GM19372 (cell line): ENCODE measurements around the gene NUP37.

ENCODE experiments used
- ATAC-seq: cut with Tn5 transposase; IDR thresholded peaks from one replicate; pipeline ENCODE4 v1.9.1; 2021; ENCODE audit warnings: mild to moderate bottlenecking, low read depth, moderate library complexity; ENCODE audit not compliant: unreplicated experiment

The NUP37 gene

GRCh38 chr12:102033991-102034745 is 85.7 kb downstream of the NUP37 start:
- ATAC-seq, result no peak

DNA sequence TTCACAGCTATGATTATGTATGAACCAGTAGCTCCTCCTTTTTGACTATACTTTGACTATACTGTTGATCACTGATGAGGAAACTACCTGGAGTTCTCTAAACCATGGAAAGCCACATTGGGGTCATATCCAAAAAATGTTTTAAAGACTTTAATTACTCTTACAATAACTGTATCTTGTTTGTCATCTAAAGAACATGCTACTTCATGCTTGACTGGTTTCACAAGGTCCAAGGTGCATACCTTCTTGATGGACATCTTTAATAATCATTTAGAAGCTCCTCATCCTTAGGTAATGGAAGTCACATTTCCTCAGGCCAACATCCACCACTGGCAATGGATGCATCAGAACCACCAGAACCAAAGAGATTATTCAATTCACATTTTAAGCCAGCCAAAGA is 88.1 kb downstream of the NUP37 start:
- no peak for ATAC-seq

DNA sequence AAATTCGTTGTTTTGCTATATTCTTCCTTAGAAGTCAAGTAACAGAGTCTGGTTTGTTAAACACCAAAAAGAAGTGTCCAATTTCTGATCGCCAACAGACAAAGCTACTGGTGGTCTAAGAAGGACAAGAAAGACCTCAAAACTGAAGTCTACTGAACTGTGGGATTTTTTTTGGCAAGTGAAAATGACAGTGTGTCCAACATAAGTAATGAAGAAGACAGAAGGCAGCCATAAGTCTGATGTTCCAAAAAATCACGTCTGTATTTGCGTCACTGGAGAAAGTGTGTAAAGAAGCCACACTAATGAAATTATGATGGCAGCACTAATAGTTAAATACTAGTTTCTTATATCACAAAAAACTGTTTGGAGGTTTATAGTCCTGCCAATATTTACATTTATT is 90.8 kb downstream of the NUP37 start:
- ATAC-seq, result no peak

DNA sequence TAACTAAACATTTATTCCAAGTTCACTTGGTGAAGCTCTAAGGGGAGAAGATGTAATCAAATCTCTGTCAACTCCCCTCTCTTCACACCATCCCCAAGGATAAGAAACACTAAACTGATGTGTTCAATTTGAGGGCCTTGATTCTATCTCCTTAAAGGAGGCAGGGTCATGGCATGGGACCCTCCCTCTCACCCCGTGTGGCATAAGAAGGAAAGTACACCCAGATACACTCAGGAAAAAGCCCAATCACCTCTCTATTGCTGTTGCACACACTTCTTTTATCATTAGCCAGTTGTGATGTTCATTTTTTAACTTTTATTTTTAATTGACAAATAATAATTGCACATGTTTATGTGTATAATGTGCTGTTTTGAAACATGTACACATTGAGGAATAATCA is 93.2 kb downstream of the NUP37 start:
- ATAC-seq, result no peak

DNA sequence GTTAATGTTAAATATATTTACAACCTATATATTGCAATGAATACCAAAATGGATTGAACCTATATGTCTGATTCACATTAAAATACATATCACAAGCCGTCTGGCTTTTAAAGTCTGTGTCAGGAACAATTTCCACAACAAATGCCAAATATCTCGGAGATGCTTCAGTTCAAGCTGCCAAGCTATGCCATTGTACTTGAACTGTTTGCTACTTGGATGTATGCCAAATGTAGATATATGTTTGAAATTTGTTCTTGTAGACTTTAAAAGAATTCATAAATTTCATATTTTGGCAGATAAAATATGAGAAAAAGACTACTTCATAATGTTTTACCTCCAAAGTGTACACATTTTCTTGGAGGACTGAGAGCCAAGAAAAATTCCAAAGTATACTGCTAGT is 95.1 kb downstream of the NUP37 start:
- no peak for ATAC-seq

DNA sequence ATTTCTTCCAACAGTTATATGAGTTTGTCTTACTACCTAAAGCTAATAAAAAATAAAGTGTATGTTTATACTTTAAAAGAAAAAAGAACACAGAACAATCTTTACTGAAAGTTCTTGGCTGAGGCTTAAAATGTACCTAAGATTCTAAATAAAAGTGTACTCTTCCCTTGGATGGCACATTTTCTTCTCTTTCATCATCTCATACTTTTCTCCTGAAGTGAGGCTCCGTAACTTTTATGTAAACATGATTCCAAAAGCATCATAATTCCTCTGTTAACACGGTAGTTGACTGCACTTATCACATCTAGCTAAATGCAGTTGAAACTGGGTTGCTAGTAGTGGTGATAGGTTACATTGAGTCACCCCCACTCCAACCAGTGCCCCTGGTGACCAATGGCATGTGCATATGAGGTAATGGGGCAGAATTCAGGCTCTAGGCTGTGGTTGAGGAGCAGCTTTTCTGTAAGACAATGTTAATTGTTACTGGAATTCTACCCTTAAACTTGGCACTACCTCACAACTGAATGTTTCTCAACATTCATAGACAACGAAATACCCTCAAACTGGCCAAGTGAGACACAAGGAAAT is 96.5 kb downstream of the NUP37 start:
- ATAC-seq, result no peak
